WTC11 (cell line): ENCODE results near the gene EYS.

Experiments used
- CREB1 ChIP-seq: sonication (generic); formaldehyde crosslinking; IDR thresholded peaks from 2 replicates; pipeline ENCODE4 v1.8.0; 2023; ENCODE audit warnings: mild to moderate bottlenecking, missing genetic modification reagents
- CTCF ChIP-seq: fragments of 200-600 bp; IDR thresholded peaks from 2 replicates; pipeline ENCODE4 v1.8.0; 2022; ENCODE audit warnings: antibody characterized with exemption
- E2F5 ChIP-seq: sonication (generic); formaldehyde crosslinking; IDR thresholded peaks from 2 replicates; pipeline ENCODE4 v1.8.1; 2022; ENCODE audit warnings: mild to moderate bottlenecking, moderate library complexity, missing genetic modification reagents
- ESRRA ChIP-seq: sonication (generic); formaldehyde crosslinking; IDR thresholded peaks from 2 replicates; pipeline ENCODE4 v1.8.1; 2022; ENCODE audit warnings: mild to moderate bottlenecking, missing genetic modification reagents, borderline replicate concordance
- USF2 ChIP-seq: sonication (generic); formaldehyde crosslinking; IDR thresholded peaks from 2 replicates; pipeline ENCODE4 v1.8.1; 2023; ENCODE audit warnings: mild to moderate bottlenecking, missing genetic modification reagents, moderate library complexity
- ZNF121 ChIP-seq: sonication (generic); formaldehyde crosslinking; IDR thresholded peaks from 2 replicates; pipeline ENCODE4 v1.8.0; 2023; ENCODE audit warnings: missing genetic modification reagents
- ZSCAN18 ChIP-seq: fragments of 250-450 bp; sonication (Bioruptor Pico); IDR thresholded peaks from 2 replicates; pipeline ENCODE4 v2.1.2; 2022; ENCODE audit warnings: mild to moderate bottlenecking, moderate library complexity

GRCh38 chr6:63872233-63872632, 1834.8 kb downstream of the EYS start:
- TF ChIP-seq CTCF: no peak
- TF ChIP-seq E2F5 (CRISPR knock-in tag): no peak
- TF ChIP-seq ZSCAN18 (CRISPR knock-in tag): no peak
- no peak for TF ChIP-seq ZNF121 (CRISPR knock-in tag)
- no peak for TF ChIP-seq CREB1 (CRISPR knock-in tag)
- TF ChIP-seq USF2: no peak
- no peak for TF ChIP-seq ESRRA (CRISPR knock-in tag)
